Measurements from ENCODE around the gene FRMD5.

- TF ChIP-seq CTCF (IDR thresholded peaks at IDR 0.05) = no peak
- no peak for TF ChIP-seq EZH2 (IDR thresholded peaks at IDR 0.05; ENCODE audit: borderline replicate concordance, insufficient read depth, low read depth, low read length, poor library complexity, severe bottlenecking)
These were observed 286.5 kb downstream of the FRMD5 start for GRCh38 chr15:43908516-43909050.
